HL-60 (cell line): ENCODE data around the gene TRPV3.
"Not testable (repeated sequence)": the region's sequence is repeated elsewhere in the genome, so short reads cannot be mapped to it uniquely, and the experiment has no call there.

Experiments
- DNase-seq, 2 experiments: peaks; one replicate each; pipeline ENCODE4 v3.0.0-alpha.2; 2010 to 2020; ENCODE audit warnings: low read depth in 1 of 2, low spot score in 1 of 2
- H3K27ac ChIP-seq: fragments of 250-450 bp; sonication (Bioruptor Pico); replicated peaks from 2 replicates; pipeline ENCODE4 v1.5.1; 2020; ENCODE audit warnings: mild to moderate bottlenecking, moderate library complexity
- H3K27me3 ChIP-seq: fragments of 250-450 bp; sonication (Bioruptor Pico); 2 replicates; pipeline ENCODE4 v1.5.1; 2021; ENCODE audit warnings: mild to moderate bottlenecking, moderate library complexity; ENCODE audit not compliant: insufficient read depth, poor library complexity, severe bottlenecking
- H3K4me3 ChIP-seq: replicated peaks from 2 replicates; pipeline ENCODE4 v1.5.1; 2011; ENCODE audit warnings: mild to moderate bottlenecking, control low read depth, low read length; ENCODE audit not compliant: insufficient read depth
- GABPA ChIP-seq: IDR thresholded peaks from 2 replicates; pipeline ENCODE4 v1.6.1; 2012; ENCODE audit warnings: low read depth
- POLR2AphosphoS5 ChIP-seq: IDR thresholded peaks from 2 replicates; pipeline ENCODE4 v1.6.1; 2012; ENCODE audit warnings: low read depth
- SPI1 ChIP-seq: IDR thresholded peaks from 2 replicates; pipeline ENCODE4 v1.6.1; 2012; ENCODE audit warnings: low read depth, mild to moderate bottlenecking, borderline replicate concordance
- TF ChIP-seq, protein P1 (sequence below): IDR thresholded peaks from one replicate; pipeline ENCODE4 v1.5.1; 2011; ENCODE audit warnings: low read length, control low read depth, inconsistent platforms; ENCODE audit not compliant: insufficient read depth
- TF ChIP-seq, protein P2 (sequence below): IDR thresholded peaks from 2 replicates; pipeline ENCODE4 v1.6.1; 2012; ENCODE audit warnings: low read depth; ENCODE audit not compliant: insufficient replicate concordance

The TRPV3 gene

DNA sequence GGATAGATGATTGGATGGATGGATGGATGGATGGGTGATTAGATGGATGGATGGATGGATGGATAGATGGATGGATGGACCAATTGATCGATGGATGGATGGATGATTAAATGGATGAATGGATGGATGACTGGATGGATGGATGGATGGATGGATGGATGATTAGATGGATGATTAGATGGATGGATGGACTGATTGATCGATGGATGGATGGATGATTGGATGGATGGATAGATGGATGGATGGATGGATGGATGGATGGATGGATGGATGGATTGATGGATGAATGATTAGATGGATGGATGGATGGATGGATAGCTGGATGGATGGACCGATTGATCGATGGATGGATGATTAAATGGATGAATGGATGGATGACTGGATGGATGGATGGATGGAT, 38.1 kb downstream of the TRPV3 start:
- not testable (repeated sequence) for DNase-seq, H3K27ac ChIP-seq, H3K27me3 ChIP-seq, H3K4me3 ChIP-seq

- no peak for DNase-seq
- TF ChIP-seq GABPA (no peak), POLR2AphosphoS5 (no peak), SPI1 (no peak)
- TF ChIP-seq, protein P1, sequence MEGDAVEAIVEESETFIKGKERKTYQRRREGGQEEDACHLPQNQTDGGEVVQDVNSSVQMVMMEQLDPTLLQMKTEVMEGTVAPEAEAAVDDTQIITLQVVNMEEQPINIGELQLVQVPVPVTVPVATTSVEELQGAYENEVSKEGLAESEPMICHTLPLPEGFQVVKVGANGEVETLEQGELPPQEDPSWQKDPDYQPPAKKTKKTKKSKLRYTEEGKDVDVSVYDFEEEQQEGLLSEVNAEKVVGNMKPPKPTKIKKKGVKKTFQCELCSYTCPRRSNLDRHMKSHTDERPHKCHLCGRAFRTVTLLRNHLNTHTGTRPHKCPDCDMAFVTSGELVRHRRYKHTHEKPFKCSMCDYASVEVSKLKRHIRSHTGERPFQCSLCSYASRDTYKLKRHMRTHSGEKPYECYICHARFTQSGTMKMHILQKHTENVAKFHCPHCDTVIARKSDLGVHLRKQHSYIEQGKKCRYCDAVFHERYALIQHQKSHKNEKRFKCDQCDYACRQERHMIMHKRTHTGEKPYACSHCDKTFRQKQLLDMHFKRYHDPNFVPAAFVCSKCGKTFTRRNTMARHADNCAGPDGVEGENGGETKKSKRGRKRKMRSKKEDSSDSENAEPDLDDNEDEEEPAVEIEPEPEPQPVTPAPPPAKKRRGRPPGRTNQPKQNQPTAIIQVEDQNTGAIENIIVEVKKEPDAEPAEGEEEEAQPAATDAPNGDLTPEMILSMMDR = no peak
- TF ChIP-seq, protein P2, sequence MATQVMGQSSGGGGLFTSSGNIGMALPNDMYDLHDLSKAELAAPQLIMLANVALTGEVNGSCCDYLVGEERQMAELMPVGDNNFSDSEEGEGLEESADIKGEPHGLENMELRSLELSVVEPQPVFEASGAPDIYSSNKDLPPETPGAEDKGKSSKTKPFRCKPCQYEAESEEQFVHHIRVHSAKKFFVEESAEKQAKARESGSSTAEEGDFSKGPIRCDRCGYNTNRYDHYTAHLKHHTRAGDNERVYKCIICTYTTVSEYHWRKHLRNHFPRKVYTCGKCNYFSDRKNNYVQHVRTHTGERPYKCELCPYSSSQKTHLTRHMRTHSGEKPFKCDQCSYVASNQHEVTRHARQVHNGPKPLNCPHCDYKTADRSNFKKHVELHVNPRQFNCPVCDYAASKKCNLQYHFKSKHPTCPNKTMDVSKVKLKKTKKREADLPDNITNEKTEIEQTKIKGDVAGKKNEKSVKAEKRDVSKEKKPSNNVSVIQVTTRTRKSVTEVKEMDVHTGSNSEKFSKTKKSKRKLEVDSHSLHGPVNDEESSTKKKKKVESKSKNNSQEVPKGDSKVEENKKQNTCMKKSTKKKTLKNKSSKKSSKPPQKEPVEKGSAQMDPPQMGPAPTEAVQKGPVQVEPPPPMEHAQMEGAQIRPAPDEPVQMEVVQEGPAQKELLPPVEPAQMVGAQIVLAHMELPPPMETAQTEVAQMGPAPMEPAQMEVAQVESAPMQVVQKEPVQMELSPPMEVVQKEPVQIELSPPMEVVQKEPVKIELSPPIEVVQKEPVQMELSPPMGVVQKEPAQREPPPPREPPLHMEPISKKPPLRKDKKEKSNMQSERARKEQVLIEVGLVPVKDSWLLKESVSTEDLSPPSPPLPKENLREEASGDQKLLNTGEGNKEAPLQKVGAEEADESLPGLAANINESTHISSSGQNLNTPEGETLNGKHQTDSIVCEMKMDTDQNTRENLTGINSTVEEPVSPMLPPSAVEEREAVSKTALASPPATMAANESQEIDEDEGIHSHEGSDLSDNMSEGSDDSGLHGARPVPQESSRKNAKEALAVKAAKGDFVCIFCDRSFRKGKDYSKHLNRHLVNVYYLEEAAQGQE = no peak
- Histone ChIP-seq H3K4me3 (no peak overlapping the region), H3K27me3 (no peaks in the 10 kb centered on the region), H3K27ac (no peak overlapping the region)
Measured at GRCh38 chr17:3514873-3515272, 42.7 kb downstream of the TRPV3 start.

DNA sequence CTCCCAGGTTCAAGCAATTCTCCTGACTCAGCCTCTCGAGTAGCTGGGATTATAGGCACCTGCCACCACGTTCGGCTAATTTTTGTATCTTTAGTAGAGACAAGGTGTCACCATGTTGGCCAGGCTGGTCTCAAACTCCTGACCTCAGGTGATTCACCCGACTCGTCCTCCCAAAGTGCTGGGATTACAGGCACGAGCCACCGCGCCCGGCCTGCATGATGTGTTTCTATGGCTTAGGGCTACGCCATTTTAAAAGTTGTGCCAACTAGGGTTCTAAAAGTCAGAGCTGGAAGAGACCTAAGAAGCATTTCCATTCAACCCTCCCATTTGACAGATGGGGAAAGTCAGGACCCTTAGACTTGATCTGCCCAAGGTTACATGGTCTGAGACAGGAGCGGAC, 43.4 kb downstream of the TRPV3 start:
- DNase-seq, H3K27ac ChIP-seq, H3K4me3 ChIP-seq, H3K27me3 ChIP-seq: not testable (repeated sequence)

- Histone ChIP-seq H3K27ac (no peak overlapping the region), H3K27me3 (no peaks in the 10 kb centered on the region), H3K4me3 (no peak overlapping the region)
- DNase-seq = no peak
- TF ChIP-seq GABPA (no peak), POLR2AphosphoS5 (no peak)
- TF ChIP-seq, protein P2 = no peak
Measured at GRCh38 chr17:3513305-3514035, 44.1 kb downstream of the TRPV3 start.

- no peak overlapping the region for H3K27ac ChIP-seq
- DNase-seq = no peak
- H3K4me3 ChIP-seq = no peak overlapping the region
- H3K27me3 ChIP-seq = no peaks in the 10 kb centered on the region
- TF ChIP-seq SPI1 (no peak), GABPA (no peak), POLR2AphosphoS5 (no peak)
- TF ChIP-seq, protein P2 = no peak
- TF ChIP-seq, protein P1 = no peak
Measured at GRCh38 chr17:3512505-3513171, 45.0 kb downstream of the TRPV3 start.
